Brain pericyte (primary cell): ENCODE data around the gene PRKAG2.
"Not testable (repeated sequence)": the region's sequence is repeated elsewhere in the genome, so short reads cannot be mapped to it uniquely, and the experiment has no call there.

Experiments
- DNase-seq: peaks from one replicate; pipeline ENCODE4 v3.0.0-alpha.2; 2012; ENCODE audit warnings: low read depth, low spot score

Gene PRKAG2

DNA sequence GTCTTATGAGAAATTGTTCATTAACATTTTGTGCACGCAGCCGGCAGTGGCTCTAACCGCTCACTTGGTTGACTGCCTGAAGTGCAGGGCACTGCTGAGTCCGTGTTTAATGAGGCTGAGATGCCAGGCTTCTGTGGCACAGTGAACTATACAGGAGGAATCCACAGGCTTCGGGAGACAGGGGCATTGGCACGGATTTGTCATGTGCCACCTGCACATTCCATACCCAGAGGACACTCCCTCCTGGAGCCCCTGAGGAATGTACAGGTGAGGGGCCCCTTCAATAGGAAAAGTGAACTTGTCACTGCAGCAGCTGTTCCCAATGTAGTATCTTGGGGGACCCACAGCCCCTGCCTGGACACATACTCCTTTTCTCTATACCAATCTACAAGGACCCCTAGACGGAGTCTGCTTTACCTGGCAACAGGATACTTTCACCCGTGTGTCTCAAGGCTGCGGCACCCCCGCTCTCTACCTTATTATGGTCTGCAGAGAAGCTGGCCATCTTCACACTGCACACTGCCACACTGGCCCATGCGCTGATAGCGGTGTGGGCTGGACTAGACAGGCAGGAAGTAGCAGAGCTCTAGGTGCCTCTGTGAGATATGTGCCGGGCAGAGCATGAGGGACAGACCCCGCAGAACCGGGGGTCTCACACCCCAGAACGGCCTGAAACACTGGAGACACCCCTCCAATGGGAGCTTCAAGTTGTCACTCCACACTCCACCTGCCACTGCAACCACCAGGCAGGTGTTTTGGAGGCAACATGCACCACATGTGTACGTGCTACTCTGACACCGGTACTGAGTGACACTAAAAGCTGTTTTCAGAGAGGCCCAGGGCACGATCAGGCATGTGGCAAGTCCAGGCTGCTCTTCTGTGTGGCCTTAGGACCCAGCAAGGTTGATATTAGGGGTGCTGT, 285.8 kb downstream of the PRKAG2 start:
- DNase-seq, result no peak

DNA sequence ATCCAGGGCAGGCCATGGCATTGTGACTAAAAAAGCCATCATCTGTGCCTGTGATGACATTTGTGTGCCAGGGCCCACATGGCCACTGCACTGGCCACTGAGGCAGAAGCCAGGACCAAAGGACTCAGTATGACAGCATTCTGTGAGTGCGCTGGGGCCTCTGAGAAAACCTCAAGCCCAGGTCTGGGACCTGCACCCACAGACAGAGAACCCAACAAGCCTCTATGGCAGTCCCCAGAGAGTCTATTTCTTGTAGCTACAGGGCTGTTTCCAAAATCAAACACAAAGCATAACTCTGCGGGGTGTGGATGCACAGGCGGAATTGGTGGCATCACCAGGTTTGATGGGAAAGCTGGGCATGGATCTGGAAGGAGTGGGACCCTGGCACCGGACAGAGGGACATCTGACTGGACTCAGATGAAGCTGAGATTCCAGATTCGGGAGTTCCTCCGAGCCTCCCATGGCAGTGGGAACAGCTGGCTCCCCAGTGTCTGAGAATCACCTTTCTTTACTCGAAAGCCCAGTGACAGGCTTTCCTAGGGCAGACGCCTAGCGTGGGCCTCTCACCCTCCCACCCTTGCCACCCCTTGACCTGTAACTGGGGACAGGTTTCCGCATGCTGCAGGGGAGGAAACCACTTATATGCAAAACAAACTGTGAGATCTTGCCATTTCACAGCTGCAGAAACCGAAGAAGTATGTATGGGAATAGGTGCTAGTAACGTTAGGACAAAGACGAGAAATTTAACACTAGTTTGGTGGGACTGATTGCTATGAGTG, 286.7 kb downstream of the PRKAG2 start:
- no peak for DNase-seq

DNA sequence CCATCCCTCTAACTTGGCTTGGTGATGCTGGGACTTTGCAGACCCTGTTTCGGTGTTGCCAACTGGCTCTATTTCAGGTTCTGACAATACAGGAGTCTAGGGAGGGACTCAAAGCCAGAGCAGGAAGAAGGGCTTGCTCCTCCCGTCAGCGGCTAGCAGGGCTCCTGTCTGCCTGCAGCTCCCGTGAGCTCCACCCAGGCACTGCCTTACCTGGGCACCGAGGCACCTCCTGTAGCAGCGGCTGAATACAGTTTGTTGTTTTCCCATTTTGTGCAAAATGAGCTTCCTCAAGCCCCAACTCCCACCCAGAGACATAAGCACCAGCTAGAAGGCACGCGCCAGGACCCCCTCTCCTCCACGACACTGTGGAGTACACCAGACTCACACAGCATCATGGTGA, 287.9 kb downstream of the PRKAG2 start:
- DNase-seq, result no peak

DNA sequence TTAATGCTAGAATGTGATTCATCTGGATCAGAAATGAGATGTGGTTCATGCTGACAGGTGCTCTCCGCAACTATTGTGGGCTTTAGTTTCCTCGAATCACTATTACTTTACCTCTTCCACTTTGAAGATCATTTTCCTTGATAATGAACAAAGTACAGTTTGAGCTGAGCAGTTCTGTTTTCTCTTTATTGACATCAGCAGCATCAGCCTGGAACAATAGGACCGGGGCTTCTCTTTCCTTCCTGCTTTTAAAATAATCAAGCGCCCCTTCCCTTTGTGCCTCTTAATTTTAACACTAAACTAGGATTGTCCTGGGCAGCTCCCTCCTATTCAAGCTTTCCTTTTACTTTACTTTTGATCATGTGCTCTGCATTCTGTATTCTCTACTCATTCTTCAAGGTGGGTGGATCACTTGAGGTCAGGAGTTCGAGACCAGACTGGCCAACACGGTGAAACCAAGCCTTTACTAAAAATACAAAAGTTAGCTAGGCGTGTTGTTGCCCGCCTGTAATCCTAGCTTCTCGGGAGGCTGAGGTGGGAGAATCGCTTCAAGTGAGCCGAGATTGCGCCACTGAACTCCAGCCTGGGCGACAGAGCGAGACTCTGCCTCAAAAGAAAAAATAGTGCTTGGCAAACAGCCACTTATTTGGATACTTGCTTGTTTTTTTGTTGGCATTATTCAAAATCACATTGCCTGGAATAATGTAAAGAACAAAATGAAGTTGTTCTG, 290.2 kb downstream of the PRKAG2 start:
- DNase-seq, result no peak

DNA sequence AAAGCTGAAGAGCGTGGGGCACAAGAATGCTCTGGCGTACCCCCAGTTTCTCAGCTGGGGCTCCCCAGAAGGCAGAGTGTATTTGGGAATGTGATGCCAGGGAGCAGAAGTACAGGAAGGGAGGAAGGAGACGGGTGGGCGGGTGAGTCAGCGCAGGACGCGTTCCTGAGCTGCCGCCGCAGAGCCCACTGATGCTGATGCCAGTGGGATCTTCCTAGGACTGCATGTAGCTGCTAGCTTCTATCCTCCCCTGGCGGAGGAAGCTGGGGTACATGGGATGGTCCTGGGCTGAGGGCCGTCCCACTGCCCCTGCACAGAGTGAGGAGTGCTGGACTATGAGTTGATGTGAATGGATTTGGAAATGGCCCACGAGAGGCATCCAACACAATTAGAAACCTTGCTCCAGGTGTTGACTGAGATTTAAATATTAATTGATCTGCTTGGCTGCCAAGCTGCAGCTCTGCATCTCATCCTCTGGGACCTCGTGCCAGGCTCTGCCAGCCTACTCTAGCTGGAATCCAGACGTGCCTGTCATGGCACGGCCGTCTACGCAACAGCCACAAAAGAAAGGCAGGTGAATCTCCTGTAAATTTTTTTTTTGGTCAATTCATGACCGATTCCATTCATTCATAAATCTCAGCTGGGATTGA, 291.0 kb downstream of the PRKAG2 start:
- DNase-seq, result no peak

DNA sequence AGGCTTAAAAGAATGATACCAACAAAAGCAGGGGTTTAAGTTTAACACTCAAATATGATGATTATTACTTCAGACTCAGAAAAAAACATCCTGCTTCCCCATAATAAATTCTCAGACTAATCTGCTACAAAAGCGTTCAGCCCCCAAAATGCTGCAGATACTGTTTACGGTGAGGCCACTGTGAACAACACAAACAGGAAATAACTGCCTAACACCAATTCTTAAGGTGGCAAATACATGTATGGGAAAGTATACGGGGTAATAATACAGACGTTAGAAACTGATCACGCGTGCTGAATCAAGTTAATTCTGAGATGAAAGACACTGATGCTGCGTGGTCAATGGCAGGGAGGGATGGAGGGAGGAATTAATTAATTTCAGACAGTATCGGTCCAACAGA, 295.2 kb downstream of the PRKAG2 start:
- DNase-seq, result no peak

DNA sequence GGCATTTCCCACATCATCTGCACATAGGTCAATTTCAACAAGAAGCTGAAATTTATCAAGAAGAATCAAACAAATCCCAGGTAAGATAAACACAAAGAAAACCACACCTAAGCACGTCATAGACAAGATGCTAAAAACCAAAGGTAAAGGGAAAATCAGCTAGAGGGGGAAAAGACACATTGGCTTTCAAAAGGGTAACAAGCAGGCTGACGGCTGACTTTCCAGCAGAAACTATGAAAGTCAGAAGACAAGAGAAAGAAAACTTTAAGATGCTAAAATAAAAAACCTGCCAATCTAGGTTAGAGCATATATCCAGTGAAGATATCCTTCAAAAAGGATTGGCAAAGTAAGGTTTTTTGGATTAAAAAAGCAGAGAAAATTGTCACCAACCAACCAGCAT, 297.3 kb downstream of the PRKAG2 start:
- DNase-seq, result no peak

DNA sequence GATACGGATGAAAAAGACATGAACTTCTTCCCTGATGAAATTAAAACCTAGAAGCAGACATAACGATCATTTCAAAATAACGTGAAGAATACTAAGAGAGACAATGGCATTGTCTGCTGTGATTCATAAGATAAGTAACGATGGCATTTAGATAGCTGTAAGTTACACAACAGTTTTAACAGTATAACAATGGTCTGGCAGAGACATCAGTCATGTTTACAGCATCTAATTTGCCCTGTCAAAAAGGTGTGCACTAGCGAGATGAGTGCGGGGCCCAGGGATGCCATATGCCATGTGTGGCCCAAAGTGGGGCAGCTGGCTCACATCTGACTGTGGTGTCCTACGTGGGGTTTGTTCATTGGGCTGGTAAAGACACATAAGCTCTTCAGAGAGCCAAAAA, 301.5 kb downstream of the PRKAG2 start:
- DNase-seq, result no peak

DNA sequence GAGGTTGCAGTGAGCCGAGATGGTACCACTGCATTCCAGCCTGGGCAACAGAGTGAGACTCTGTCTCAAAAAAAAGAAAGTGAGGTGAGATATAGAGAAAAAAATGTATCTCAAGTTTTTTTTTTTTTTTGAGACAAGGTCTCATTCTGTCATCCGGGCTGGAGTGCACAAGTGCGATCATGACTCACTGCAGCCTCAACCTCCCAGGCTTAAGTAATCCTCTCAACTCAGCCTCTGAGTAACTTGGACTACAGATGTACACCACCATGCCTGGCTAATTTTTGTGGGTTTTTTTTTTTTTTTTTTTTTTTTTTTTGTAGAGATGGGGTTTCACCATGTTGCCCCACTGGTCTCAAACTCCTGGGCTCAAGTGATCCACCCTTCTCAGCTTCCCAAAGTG, 303.9 kb downstream of the PRKAG2 start:
- DNase-seq, result not testable (repeated sequence)

DNA sequence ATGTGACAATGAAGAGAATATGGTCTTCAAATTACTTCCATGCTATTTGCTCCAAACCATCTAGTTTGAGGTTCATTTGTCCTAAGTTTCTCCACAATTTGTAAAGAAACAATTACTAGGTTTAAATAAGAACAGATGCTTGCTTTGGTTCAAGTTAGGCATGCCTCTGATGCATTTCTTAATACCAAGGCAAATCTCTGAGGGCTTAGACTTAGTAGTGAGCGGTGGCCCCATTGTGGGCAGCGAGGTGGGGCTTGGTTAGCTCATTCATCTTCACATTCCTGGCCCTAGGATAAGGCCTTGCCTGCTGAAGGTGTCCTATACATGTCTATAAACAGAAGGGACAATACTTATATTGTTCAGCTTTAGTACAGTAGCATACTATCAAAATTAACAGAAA, 304.8 kb downstream of the PRKAG2 start:
- DNase-seq, result no peak

DNA sequence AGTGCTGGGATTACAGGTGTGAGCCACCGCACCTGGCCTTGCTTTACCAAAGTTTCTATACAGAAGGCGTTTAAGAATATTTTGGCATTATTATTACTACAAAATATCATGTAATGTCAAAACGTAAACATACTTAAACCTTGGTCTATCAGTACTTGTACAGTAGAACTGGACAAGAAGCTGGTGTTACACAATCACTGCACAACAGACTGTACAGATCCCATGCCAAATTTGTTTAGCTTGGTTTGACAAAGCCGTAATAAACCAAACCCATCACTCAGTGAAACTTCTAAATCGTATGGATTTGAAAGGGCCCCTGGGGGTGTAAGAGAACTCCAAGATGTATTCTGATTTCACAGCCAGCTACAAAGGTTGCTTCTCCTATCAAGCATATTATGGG, 305.4 kb downstream of the PRKAG2 start:
- no peak for DNase-seq

DNA sequence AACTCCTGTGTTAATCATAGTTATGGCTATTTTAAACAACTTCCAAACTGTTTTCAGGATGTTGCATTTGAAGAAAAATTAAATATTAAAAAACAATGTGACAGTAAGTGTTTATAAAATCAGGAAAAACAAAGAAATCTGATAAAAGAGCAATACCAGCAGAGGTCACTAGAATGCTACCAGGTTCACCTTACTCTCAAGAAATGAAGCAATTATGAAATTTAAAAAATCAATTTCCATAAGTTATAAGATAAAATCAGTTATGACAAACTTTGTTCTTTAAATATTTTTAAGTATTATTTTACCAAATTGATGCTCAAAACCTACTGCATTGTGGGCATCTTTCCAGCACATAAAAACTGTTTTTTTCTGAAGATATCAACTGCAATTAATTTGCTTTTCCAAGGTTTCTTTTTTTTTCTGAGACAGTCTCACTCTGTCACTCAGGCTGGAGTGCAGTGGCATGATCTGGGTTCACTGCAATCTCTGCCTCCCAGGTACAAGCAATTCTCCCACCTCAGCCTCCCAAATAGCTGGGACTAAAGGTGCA, 306.5 kb downstream of the PRKAG2 start:
- no peak for DNase-seq

DNA sequence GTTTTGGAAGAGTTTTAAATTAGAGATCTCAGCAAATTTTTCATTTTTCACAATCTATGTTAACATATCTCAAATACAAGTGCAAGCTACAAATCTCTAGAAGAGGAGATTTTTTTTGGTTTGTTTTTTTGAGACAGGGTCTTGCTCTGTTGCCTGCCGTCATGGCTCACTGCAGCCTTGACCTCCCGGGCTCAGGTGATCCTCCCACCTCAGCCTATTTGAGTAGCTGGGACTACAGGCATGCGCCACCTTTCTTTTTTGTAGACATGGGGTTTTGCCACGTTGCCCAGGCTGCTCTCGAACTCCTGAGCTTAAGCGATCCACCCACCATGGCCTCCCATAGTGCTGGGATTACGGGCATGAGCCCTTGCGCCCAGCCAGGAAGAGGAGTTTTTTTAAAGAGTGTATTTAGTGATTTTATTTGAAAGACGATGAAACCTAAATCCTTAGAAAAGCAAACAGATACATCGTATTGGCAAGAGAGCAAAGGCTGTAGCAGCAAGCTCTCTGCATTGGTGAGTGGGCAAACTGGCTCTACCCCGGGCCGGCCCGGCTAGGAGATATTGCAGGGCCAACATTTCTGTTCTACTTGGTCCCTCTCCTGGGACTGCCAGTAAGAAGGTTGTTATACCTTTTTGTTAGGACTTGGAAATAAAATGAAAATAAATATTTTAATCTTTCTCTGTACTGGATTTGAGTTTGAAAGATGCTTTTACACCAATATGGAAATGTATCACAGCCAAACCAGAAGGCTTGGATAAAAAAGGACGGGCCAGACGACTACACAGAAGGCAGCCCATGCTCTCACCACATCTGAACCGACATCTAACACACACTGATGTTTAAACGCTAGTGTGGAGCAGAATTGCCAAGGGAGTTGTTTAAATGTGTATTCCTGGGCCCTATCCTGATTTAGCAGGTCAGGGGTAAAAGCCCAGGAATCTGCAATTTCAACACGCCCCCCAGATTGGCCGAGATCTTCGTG, 307.7 kb downstream of the PRKAG2 start:
- DNase-seq, result no peak

DNA sequence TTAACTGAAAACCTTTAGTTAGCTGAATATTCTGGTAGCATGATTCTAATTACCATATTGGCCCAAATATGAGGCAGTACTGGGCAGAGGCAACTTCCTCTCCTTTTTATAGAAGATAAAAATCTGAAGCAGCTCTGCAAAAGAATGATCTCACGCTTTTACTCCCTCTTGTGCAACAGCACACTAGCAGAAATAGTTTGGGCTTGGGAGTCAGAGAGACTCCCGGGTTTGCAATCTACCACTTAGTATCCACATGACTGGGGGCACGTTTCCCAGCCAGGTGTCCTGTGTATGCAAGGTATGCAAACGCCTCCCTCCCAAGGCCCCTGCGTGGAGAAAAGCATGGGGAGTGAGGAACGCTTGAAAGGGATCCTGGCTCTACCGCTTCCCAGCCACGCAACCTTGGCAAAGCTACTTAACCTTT, 310.0 kb downstream of the PRKAG2 start:
- DNase-seq, result no peak

DNA sequence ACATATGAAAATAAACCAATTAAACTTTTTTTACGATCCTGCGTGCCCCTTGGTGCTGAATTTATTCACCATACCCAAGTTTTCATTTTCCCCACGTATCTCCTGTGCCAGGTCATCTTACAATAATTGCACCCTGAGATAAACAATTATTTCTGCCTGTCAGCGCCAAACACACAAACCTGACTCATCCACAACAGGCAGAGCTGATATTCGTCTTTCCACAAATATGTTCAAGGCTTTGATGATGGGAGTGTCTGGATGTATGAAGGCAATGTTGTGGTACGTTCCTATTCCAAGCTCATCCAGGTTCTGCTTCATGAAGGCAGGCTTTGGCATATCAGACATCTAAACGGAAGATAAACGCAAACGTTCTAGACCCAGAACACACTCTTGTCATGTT, 311.4 kb downstream of the PRKAG2 start:
- no peak for DNase-seq

DNA sequence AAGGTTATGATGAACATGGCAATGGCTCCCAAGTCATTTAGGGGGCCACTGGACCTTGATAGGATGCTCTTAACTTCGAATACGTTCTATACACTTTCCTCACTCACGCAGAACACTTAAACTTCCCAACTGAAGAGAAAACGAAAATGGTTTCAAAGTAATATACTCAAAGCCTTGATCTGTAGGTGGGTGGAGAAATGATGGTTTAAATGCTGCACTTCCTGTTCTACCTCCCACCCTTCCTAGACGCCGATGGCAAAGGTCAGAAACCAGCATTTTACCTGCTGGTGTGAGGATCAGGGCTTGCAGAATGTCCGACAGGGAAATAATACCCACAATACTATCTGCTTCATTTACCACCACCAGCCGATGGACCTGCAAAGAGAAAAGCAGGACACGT, 316.7 kb downstream of the PRKAG2 start:
- no peak for DNase-seq

DNA sequence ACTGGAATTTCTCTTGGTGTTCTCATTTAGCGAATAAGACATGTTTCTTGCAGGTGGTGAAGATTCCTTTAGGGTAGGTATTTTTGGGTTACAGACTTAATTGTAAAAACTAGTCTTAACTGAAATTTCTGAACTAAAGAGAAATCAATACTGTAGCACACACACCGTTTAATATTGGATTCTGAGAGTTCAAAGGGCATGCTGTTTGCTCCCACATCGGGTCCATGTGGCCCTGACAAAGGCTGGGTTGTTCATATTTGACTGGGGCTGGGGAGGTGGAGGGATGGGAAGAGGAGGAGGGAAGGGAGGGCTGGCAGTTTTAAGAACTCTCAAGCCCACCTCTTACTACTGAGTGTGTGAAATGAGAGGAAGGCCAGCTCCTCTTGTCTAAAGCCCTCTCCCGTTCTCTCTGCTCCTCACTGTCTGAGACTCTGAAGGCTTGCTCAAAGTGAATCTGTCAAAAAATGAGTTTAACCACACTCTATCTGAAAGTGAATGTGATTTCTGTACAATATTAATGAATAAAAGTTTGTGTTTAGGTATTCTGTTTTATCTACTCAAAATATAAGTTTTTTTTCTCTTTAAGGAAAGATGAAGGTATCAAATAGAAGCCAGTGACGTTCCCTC, 317.2 kb downstream of the PRKAG2 start:
- no peak for DNase-seq

DNA sequence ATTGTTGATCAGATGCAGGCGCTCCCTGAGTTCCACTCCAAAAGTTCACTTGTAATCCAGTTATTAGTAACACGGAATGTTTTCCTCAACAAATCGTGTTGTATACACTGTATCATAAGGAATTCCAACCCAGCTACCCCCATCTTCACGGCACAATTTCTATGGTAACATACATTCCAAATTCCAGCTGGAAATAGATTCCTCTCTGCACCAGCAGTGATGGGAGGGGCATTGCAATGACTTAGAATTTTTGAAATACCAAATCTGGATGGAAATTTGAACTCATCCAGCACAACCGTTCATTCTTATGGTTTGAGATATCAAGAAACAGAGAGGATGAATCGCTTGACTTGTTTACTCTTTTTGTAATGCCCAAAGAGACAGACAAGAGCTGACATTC, 318.3 kb downstream of the PRKAG2 start:
- DNase-seq, result no peak

DNA sequence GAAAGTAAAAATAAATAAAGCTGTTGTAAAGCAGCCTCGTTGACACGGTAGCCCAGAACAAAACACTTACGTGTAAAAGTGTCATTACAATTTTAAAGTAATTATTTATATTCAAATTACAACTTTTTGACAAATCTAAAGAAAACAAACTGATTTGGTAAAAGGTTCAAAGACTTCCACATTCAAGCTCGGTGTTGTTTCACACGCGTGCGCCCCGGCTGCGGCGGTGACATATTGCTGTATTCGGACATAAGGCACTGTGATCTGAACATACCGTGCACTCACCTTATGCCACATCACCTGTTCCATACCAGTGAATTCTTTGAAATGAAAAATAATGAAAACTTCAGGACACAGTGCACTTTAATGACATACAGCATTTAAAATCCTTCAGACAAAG, 320.3 kb downstream of the PRKAG2 start:
- DNase-seq, result no peak

DNA sequence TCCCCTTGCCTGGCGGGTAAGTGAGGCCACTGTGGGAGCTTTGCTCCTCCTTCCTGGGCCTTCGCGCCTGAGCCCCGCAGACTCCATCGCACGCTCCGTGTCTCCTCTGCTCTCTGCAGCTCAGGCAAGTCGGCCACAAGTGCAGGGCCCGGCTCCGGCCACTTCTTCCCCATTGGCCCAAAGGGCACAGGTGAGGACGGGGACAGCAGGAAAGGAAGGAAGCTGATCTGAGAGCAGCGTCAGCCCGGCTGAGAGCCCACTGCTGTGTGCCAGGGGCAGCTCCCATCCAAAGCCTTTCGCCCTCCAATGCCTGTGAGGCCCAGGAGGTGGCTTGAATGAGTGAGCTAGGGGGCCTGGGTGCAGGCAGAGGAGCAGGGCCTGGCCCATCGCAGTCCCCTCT, 323.6 kb downstream of the PRKAG2 start:
- DNase-seq, result no peak
